ENCODE measurements around the gene NOTCH1. TPM values are rescaled to one million over a fixed set of nuclear protein-coding genes. Genes with fewer than 3 reads are reported as not detected.

Gene NOTCH1
- total and polyA plus RNA-seq, 2 of the 8 experiments (the other 6 are each of a cell fraction or from before 2014, with no cell fraction given), result 6.9 to 55.6 TPM

- TF ChIP-seq GABPA (IDR thresholded peaks at IDR 0.05; ENCODE audit: borderline replicate concordance, insufficient read depth, low read length) (0 out of 2 replicates have a peak, but pooled peaks have one; percentile 31), RBBP5 (IDR thresholded peaks at IDR 0.05; ENCODE audit: borderline replicate concordance, low read depth, low read length) (peak; percentile 68; the same call in 1 of the 2 replicates), EP300 (IDR thresholded peaks at IDR 0.05; ENCODE audit: borderline replicate concordance in 1 of 2, low read depth in 2 of 2, low read length in 2 of 2) (peak in 1 of 2 experiments; percentile 7; a peak in 1 of 3 replicates), KDM5A (IDR thresholded peaks at IDR 0.05; ENCODE audit: low read length) (peak; percentile 90), TAF7 (optimal IDR thresholded peaks at IDR 0.05; ENCODE audit: borderline replicate concordance, low read depth, low read length) (peak; percentile 67), KDM4A (IDR thresholded peaks at IDR 0.05; ENCODE audit: low read depth, low read length, severe bottlenecking) (peak; percentile 78), ATF3 (IDR thresholded peaks at IDR 0.05; ENCODE audit: insufficient read depth, low read depth, low read length) (peak; percentile 76), POLR2A (IDR thresholded peaks at IDR 0.05; ENCODE audit: control extremely low read depth in 1 of 2, low read depth in 2 of 2, low read length in 2 of 2) (peak in 1 of 2 experiments; percentile 37; a peak in 1 of 3 replicates), TBP (IDR thresholded peaks at IDR 0.05; ENCODE audit: low read depth, low read length) (peak; percentile 72; the same call in 1 of the 2 replicates), SP1 (IDR thresholded peaks at IDR 0.05; ENCODE audit: low read depth, low read length) (peak; percentile 70; the same call in 1 of the 2 replicates), SRF (IDR thresholded peaks at IDR 0.05; ENCODE audit: low read depth, low read length) (peak; percentile 79), KDM1A (IDR thresholded peaks at IDR 0.05; ENCODE audit: borderline replicate concordance, low read length) (no peak), SIN3A (conservative IDR thresholded peaks at IDR 0.05 in 1 of 2, IDR thresholded peaks at IDR 0.05 in 1 of 2; ENCODE audit: low read depth in 1 of 2, low read length in 2 of 2) (0 out of 4 replicates have a peak, but pooled peaks of 1 of the 2 experiments have one; percentile 3), E2F6 (IDR thresholded peaks at IDR 0.05) (no peak), ASH2L (IDR thresholded peaks at IDR 0.05; ENCODE audit: low read length) (peak; percentile 88), ATF2 (IDR thresholded peaks at IDR 0.05; ENCODE audit: low read length) (no peak), CREB1 (IDR thresholded peaks at IDR 0.05) (peak; percentile 99), RNF2 (IDR thresholded peaks at IDR 0.05; ENCODE audit: borderline replicate concordance, low read depth, low read length, missing control alignments, poor library complexity, severe bottlenecking) (no peak)
Measured at GRCh38 chr9:136482793-136483588, 62.9 kb downstream of the NOTCH1 start, which contains the start of gene SEC16A (continued).
